T-cell (primary cell): ENCODE data around the gene LAMTOR5. TPM values are rescaled to one million over a fixed set of nuclear protein-coding genes. Genes with fewer than 3 reads are reported as not detected.
"Not testable (repeated sequence)": the region's sequence is repeated elsewhere in the genome, so short reads cannot be mapped to it uniquely, and the experiment has no call there.

Experiments used
- ATAC-seq, 4 experiments: fragments of 200-7000 bp in 3 of 4; fragments of 150-1000 bp in 1 of 4; cut with Tn5 transposase; replicated peaks in 1 of 4; 1 replicate in 3 of 4; 2 replicates in 1 of 4; pipeline ENCODE4 v1.10.0; 2021; ENCODE audit warnings: moderate library complexity in 3 of 4, mild to moderate bottlenecking in 2 of 4, moderate number of reproducible peaks in 1 of 4
- CTCF ChIA-PET, 2 donors: fragments of 300-600 bp; sonication (Branson Sonifier 250); formaldehyde crosslinking; loops; one replicate each; lab custom pipeline; 2022; ENCODE audit warnings: antibody characterized with exemption in 2 of 2; lab: Charles Lee
- POLR2A ChIA-PET, 2 donors: fragments of 300-600 bp; sonication (Branson Sonifier 250); formaldehyde crosslinking; loops; one replicate each; lab custom pipeline; 2022; ENCODE audit warnings: antibody characterized with exemption in 2 of 2; lab: Charles Lee
- DNase-seq, 35 experiments: peaks; one replicate each; pipeline versions ENCODE4 v3.0.0 to v3.0.0-alpha.2; 2013 to 2023
- H3K27ac ChIP-seq: one replicate; pipeline ENCODE4 v1.5.1; 2013; ENCODE audit warnings: low read length
- H3K27me3 ChIP-seq, 2 experiments: replicated peaks in 1 of 2; 1 replicate in 1 of 2; 2 replicates in 1 of 2; pipeline versions ENCODE4 v1.6.1 to v1.7.0; 2013; ENCODE audit warnings: low read length in 1 of 2, mixed read lengths in 1 of 2; ENCODE audit not compliant: control insufficient read depth in 2 of 2, insufficient read depth in 2 of 2; ENCODE audit errors: extremely low read depth in 1 of 2
- H3K36me3 ChIP-seq, 2 donors: 1 replicate in 1 of 2; 2 replicates in 1 of 2; pipeline versions ENCODE4 v1.6.1 to v1.7.0; 2013; ENCODE audit warnings: low read length in 1 of 2; ENCODE audit not compliant: control insufficient read depth in 2 of 2, insufficient read depth in 1 of 2; ENCODE audit errors: extremely low read depth in 1 of 2
- H3K4me1 ChIP-seq, 2 experiments: 1 replicate in 1 of 2; 2 replicates in 1 of 2; pipeline versions ENCODE4 v1.6.1 to v1.7.0; 2013; ENCODE audit warnings: low read length in 2 of 2, mixed read lengths in 1 of 2; ENCODE audit not compliant: insufficient read depth in 2 of 2, control insufficient read depth in 1 of 2; ENCODE audit errors: extremely low read depth in 1 of 2
- H3K4me3 ChIP-seq, 2 donors: 1 replicate in 1 of 2; 2 replicates in 1 of 2; pipeline versions ENCODE4 v1.5.1 to v1.7.0; 2013; ENCODE audit warnings: mild to moderate bottlenecking in 2 of 2, low read length in 1 of 2, moderate library complexity in 1 of 2; ENCODE audit not compliant: control insufficient read depth in 1 of 2; ENCODE audit errors: extremely low read depth in 1 of 2
- H3K9me3 ChIP-seq: 2 replicates; pipeline ENCODE4 v1.7.0; 2013
- H3K27ac Mint-ChIP-seq, 2 donors: one replicate each; pipeline ENCODE4 v1.8.0; 2020 to 2021; ENCODE audit warnings: mild to moderate bottlenecking in 2 of 2, mixed read lengths in 2 of 2
- H3K27me3 Mint-ChIP-seq, 2 donors: one replicate each; pipeline ENCODE4 v1.8.0; 2021 to 2022; ENCODE audit warnings: mixed read lengths in 2 of 2
- H3K36me3 Mint-ChIP-seq: one replicate; pipeline ENCODE4 v1.8.0; 2021; ENCODE audit warnings: mixed read lengths
- H3K4me1 Mint-ChIP-seq, 3 donors: one replicate each; pipeline ENCODE4 v1.8.0; 2020 to 2022; ENCODE audit warnings: mixed read lengths in 3 of 3, mild to moderate bottlenecking in 1 of 3
- H3K4me3 Mint-ChIP-seq, 3 donors: one replicate each; pipeline ENCODE4 v1.8.0; 2020 to 2022; ENCODE audit warnings: mild to moderate bottlenecking in 3 of 3, mixed read lengths in 3 of 3, moderate library complexity in 3 of 3
- H3K9me3 Mint-ChIP-seq, 3 donors: one replicate each; pipeline ENCODE4 v1.8.0; 2020 to 2022; ENCODE audit warnings: mixed read lengths in 3 of 3
- WGBS: methylation state at CpG from one replicate; pipeline ENCODE4 v1.1.5; 2013; ENCODE audit warnings: missing lambda C conversion rate; ENCODE audit not compliant: insufficient coverage; 5-methylcytosine and 5-hydroxymethylcytosine counted together
- total RNA-seq, 35 experiments: library from RNA in 6 of 35; stranded (reverse) in 6 of 35; fragments of 120-200 nt in 1 of 35; gene quantifications; one replicate each; pipeline versions ENCODE4 v1.2.1 to v1.2.4 and lab custom pipeline; 2013 to 2026

LAMTOR5 gene
- total RNA-seq, 5 donors from 2014 or later (not counting 1 experiment from before 2014, with no cell fraction given), result 60.0 to 68.6 (median 67.0) TPM

GRCh38 chr1:110403805-110404204 lies 3.7 kb downstream of the LAMTOR5 start:
- Mint-ChIP-seq H3K4me1 (peaks cover 14 to 29% (median 26%) of the 10 kb centered on the region in 3 donors), H3K9me3 (no peaks in the 10 kb centered on the region), H3K27me3 (no peaks in the 10 kb centered on the region), H3K36me3 (peaks cover 21% of the 10 kb centered on the region), H3K27ac (no peak overlapping the region), H3K4me3 (no peak overlapping the region)
- H3K4me1 ChIP-seq, result peaks cover 15 to 16% of the 10 kb centered on the region in 2 experiments
- no peak overlapping the region for H3K27ac ChIP-seq
- no peaks in the 10 kb centered on the region for H3K27me3 ChIP-seq
- H3K4me3 ChIP-seq, result no peak overlapping the region
- peaks cover 0 to 52% of the 10 kb centered on the region in 2 donors for H3K36me3 ChIP-seq
- no peak for DNase-seq
- CTCF ChIA-PET, result no interaction called here
- WGBS, result 100% methylated on average over 2 of the region's 5 CpGs
- ATAC-seq, result no peak
- POLR2A ChIA-PET, result interaction anchor here in 1 of 2 donors (0.6 to 0.7 kb wide), 2 partner anchors 8 to 1069 kb away, joined by 3 read pairs; no protein-coding TSS in a partner anchor
- no peaks in the 10 kb centered on the region for H3K9me3 ChIP-seq

- WGBS, result 98% methylated on average over 48 of the region's 48 CpGs
- H3K4me3 Mint-ChIP-seq, H3K27ac ChIP-seq, H3K9me3 ChIP-seq, H3K4me1 Mint-ChIP-seq, DNase-seq, H3K4me1 ChIP-seq, H3K27me3 ChIP-seq, ATAC-seq, H3K4me3 ChIP-seq, H3K27me3 Mint-ChIP-seq, H3K9me3 Mint-ChIP-seq, POLR2A ChIA-PET, CTCF ChIA-PET, H3K27ac Mint-ChIP-seq: not testable (repeated sequence)
- peaks cover 32% of the 10 kb centered on the region for H3K36me3 Mint-ChIP-seq
- H3K36me3 ChIP-seq, result peaks cover 0 to 35% of the 10 kb centered on the region in 2 donors
Observed at GRCh38 chr1:110396259-110396958, 11.1 kb downstream of the LAMTOR5 start.

DNA sequence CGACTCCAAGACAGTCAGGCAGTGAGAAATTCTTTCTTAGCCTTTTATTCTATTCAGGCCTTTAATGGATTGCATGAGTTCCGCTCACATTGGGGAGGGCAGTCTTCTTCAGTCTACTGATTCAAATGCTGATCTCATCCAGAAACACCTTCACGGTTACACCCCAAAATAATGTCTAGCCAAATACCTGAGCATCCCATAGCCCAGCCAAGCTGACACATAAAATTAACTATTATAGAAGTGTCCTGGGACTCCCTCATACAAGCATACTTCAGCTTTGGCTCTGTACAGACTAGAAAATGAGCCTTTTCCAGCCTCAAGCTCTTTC lies 13.0 kb downstream of the LAMTOR5 start:
- Mint-ChIP-seq H3K27me3 (no peaks in the 10 kb centered on the region), H3K27ac (no peak overlapping the region), H3K4me1 (no peaks in the 10 kb centered on the region), H3K9me3 (no peaks in the 10 kb centered on the region), H3K4me3 (no peak overlapping the region), H3K36me3 (peaks cover 23% of the 10 kb centered on the region)
- no peak for ATAC-seq
- H3K27ac ChIP-seq, result no peak overlapping the region
- no peak overlapping the region for H3K4me3 ChIP-seq
- no peak for DNase-seq
- POLR2A ChIA-PET, result no interaction called here
- no peaks in the 10 kb centered on the region for H3K9me3 ChIP-seq
- no peaks in the 10 kb centered on the region for H3K27me3 ChIP-seq
- peaks cover 0 to 17% of the 10 kb centered on the region in 2 donors for H3K36me3 ChIP-seq
- CTCF ChIA-PET, result interaction anchor here in 1 of 2 donors (0.6 kb wide), 1 partner anchor 64 kb away, joined by 6 read pairs; no protein-coding TSS in a partner anchor
- WGBS, result 100% methylated on average over 1 of the region's 3 CpGs
- H3K4me1 ChIP-seq, result no peaks in the 10 kb centered on the region

DNA sequence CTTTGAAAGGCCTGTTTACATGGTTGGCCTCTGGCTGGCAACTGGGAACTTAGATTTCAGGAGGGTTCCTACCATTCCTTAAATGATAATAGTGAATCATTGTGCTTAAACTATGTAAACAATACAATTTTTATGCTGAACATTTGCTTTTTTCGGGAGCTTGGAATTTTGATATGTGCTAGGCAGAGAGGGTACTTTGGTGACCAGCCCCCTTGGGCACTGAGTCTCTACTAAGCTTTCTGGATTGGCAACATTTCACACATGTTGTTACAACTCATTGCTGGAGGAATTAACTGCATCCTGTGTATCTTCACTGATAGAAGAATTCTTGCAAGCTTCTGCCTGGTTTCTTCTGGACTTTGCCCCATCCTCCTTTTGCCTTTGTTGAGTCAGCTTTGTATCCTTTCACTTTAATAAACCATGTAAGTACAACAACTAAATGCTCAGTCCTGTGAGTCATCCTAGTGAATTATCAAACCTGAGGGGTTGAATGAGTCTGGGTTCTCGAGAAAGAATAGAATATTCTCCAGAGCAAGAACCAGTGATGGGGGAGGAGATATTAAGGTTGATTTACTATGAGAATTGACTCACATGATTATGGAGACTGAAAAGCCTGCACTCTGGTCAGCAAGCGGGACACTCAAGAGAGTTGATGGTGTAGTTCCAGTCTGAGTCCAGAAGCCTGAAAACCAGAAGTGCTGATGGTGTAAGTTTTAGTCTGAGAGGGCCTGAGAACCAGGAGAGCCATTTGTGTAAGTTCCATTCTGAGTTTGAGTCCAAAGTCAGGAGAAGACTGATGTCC lies 13.6 kb downstream of the LAMTOR5 start:
- no peaks in the 10 kb centered on the region for H3K27me3 ChIP-seq
- DNase-seq (no peak), ATAC-seq (no peak)
- H3K4me1 ChIP-seq, result no peaks in the 10 kb centered on the region
- POLR2A ChIA-PET, result no interaction called here
- H3K27me3 Mint-ChIP-seq, result no peaks in the 10 kb centered on the region
- 84% methylated on average over 2 of the region's 3 CpGs for WGBS
- CTCF ChIA-PET, result no interaction called here
- H3K9me3 Mint-ChIP-seq, result no peaks in the 10 kb centered on the region
- H3K27ac Mint-ChIP-seq, result no peak overlapping the region
- H3K4me3 Mint-ChIP-seq, result no peak overlapping the region
- H3K27ac ChIP-seq, result no peak overlapping the region
- H3K36me3 ChIP-seq, result peaks cover 0 to 14% of the 10 kb centered on the region in 2 donors
- H3K9me3 ChIP-seq, result no peaks in the 10 kb centered on the region
- H3K36me3 Mint-ChIP-seq, result peaks cover 23% of the 10 kb centered on the region
- H3K4me1 Mint-ChIP-seq, result no peaks in the 10 kb centered on the region
- H3K4me3 ChIP-seq, result no peak overlapping the region

- no peaks in the 10 kb centered on the region for H3K9me3 Mint-ChIP-seq
- 100% methylated on average over 1 of the region's 2 CpGs for whole genome bisulfite sequencing
Observed at GRCh38 chr1:110393286-110393685, 14.2 kb downstream of the LAMTOR5 start.

DNA sequence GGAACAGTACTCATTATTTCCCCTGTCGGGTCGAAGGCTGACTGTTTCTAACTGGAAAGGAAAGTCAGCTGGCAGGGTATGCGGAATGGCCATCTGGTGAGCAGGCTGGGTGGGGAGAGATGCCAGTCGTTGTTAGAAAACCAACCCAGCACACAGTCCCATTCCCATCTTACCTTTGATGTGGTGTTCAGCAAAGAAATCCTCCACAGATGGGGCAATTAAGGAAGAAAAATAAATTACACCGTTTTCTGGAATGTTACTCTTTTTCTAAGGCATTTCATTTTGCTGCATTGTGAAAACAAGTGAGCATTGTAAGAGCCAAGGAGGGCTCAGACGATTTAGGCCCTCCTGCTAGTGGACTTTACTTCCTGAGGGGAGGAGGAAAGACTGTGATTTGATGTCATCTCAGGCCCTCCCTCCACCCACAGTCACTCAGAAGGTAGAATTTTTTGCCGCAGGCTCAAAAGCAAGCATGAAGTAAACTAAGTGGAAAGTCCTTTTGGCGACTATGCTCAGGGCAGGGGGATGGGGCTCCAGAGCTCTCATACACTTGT lies 16.7 kb downstream of the LAMTOR5 start, which contains the start of gene SLC16A4:
TSS of gene SLC16A4 (minus strand) at position 335 of the 554 bp plus-strand sequence. CDS start 1,703 bp downstream, outside the sequence.
- Histone ChIP-seq H3K9me3 (no peaks in the 10 kb centered on the region), H3K27me3 (no peaks in the 10 kb centered on the region), H3K4me1 (no peaks in the 10 kb centered on the region), H3K4me3 (no peak within 1 kb of the TSS), H3K36me3 (peaks cover 0 to 9% of the 10 kb centered on the region in 2 donors), H3K27ac (no peak within 1 kb of the TSS)
- H3K9me3 Mint-ChIP-seq, result no peaks in the 10 kb centered on the region
- DNase-seq (no peak), ATAC-seq (no peak)
- POLR2A ChIA-PET, result no interaction called here
- H3K4me3 Mint-ChIP-seq, result no peak within 1 kb of the TSS
- CTCF ChIA-PET, result no interaction called here
- WGBS, result no CpG with 5 or more reads among the region's 8 CpGs
- no peak within 1 kb of the TSS for H3K27ac Mint-ChIP-seq
- no peaks in the 10 kb centered on the region for H3K27me3 Mint-ChIP-seq
- H3K36me3 Mint-ChIP-seq, result peaks cover 19% of the 10 kb centered on the region
- H3K4me1 Mint-ChIP-seq, result peaks cover 0 to 4% (median 0%) of the 10 kb centered on the region in 3 donors

More at GRCh38 chr1:110393286-110393685, 14.2 kb downstream of the LAMTOR5 start:
- no peaks in the 10 kb centered on the region for H3K4me1 Mint-ChIP-seq
- no peak overlapping the region for H3K4me3 ChIP-seq
- no peak overlapping the region for H3K27ac Mint-ChIP-seq
- peaks cover 0 to 10% of the 10 kb centered on the region in 2 donors for H3K36me3 ChIP-seq
- POLR2A ChIA-PET, result no interaction called here
- H3K4me3 Mint-ChIP-seq, result no peak overlapping the region
- no peaks in the 10 kb centered on the region for H3K27me3 Mint-ChIP-seq
- no peaks in the 10 kb centered on the region for H3K9me3 ChIP-seq
- H3K27ac ChIP-seq, result no peak overlapping the region
- peaks cover 21% of the 10 kb centered on the region for H3K36me3 Mint-ChIP-seq
- H3K4me1 ChIP-seq, result no peaks in the 10 kb centered on the region
- no peaks in the 10 kb centered on the region for H3K27me3 ChIP-seq
- CTCF ChIA-PET, result no interaction called here
- no peak for DNase-seq
- ATAC-seq, result no peak
